OCI-LY7 (cell line): ENCODE results near the gene LPP. TPM values are rescaled to one million over a fixed set of nuclear protein-coding genes. Genes with fewer than 3 reads are reported as not detected.
"Not testable (repeated sequence)": the region's sequence is repeated elsewhere in the genome, so short reads cannot be mapped to it uniquely, and the experiment has no call there.

ENCODE experiments used
- BruUV-seq: library from RNA; stranded (reverse); fragments of 400-500 nt; replicated peaks from 2 replicates; lab custom pipeline; 2021; lab: Mats Ljungman, UMichigan
- CTCF ChIA-PET: fragments of 300-600 bp; sonication (Branson Sonifier 250); formaldehyde crosslinking; loops from one replicate; lab custom pipeline; 2022; ENCODE audit warnings: antibody characterized with exemption; ENCODE audit not compliant: unreplicated experiment; lab: Charles Lee
- POLR2A ChIA-PET: fragments of 300-600 bp; sonication (Branson Sonifier 250); formaldehyde crosslinking; loops from one replicate; lab custom pipeline; 2022; ENCODE audit warnings: antibody characterized with exemption; lab: Charles Lee
- DNase-seq: peaks from one replicate; pipeline ENCODE4 v3.0.0-alpha.2; 2015; ENCODE audit warnings: low spot score
- H2AFZ ChIP-seq: fragments of 200-600 bp; sonication (generic), shearing (Covaris generic); 2 replicates; pipeline ENCODE4 v1.6.1; 2014; ENCODE audit warnings: mild to moderate bottlenecking, antibody characterized with exemption, low read length, moderate library complexity
- H3K27ac ChIP-seq: fragments of 200-600 bp; sonication (generic); 2 replicates; pipeline ENCODE4 v1.5.1; 2014; ENCODE audit warnings: mixed run types, low read depth, mild to moderate bottlenecking, moderate library complexity, low read length, inconsistent platforms; ENCODE audit not compliant: poor library complexity, severe bottlenecking
- H3K36me3 ChIP-seq: fragments of 200-600 bp; sonication (generic); 2 replicates; pipeline ENCODE4 v1.6.1; 2014; ENCODE audit warnings: mild to moderate bottlenecking, antibody characterized with exemption, low read length, moderate library complexity, mixed read lengths; ENCODE audit not compliant: insufficient read depth
- H3K4me1 ChIP-seq: fragments of 200-600 bp; sonication (generic); 2 replicates; pipeline ENCODE4 v1.5.1; 2014; ENCODE audit warnings: mild to moderate bottlenecking, low read length; ENCODE audit not compliant: insufficient read depth, poor library complexity, severe bottlenecking
- H3K4me2 ChIP-seq: fragments of 200-600 bp; sonication (generic); 2 replicates; pipeline ENCODE4 v1.6.1; 2014; ENCODE audit warnings: mild to moderate bottlenecking, low read length
- H3K4me3 ChIP-seq: fragments of 200-600 bp; sonication (generic); 2 replicates; pipeline ENCODE4 v1.5.1; 2014; ENCODE audit warnings: mild to moderate bottlenecking, low read depth, low read length; ENCODE audit not compliant: poor library complexity, severe bottlenecking
- H3K79me2 ChIP-seq: fragments of 200-600 bp; sonication (generic); 2 replicates; pipeline ENCODE4 v1.6.1; 2016; ENCODE audit warnings: low read depth, mild to moderate bottlenecking, low read length, moderate library complexity, mixed read lengths; ENCODE audit not compliant: insufficient read depth
- H3K9me2 ChIP-seq: fragments of 200-600 bp; sonication (generic); 2 replicates; pipeline ENCODE4 v1.6.1; 2016; ENCODE audit warnings: mild to moderate bottlenecking, low read length, mixed read lengths; ENCODE audit not compliant: insufficient read depth
- H3K9me3 ChIP-seq: fragments of 200-600 bp; sonication (generic); 2 replicates; pipeline ENCODE4 v1.6.1; 2014; ENCODE audit warnings: mild to moderate bottlenecking, mixed run types, low read length, mixed read lengths
- H4K20me1 ChIP-seq: fragments of 200-600 bp; sonication (generic); 2 replicates; pipeline ENCODE4 v1.6.1; 2014; ENCODE audit warnings: mild to moderate bottlenecking, antibody characterized with exemption, low read length, moderate library complexity, mixed read lengths; ENCODE audit not compliant: insufficient read depth
- EZH2phosphoT487 ChIP-seq: fragments of 200-600 bp; sonication (generic); IDR thresholded peaks from 2 replicates; pipeline ENCODE4 v1.6.1; 2018; ENCODE audit warnings: low read depth, borderline replicate concordance, mild to moderate bottlenecking, mixed run types, antibody characterized with exemption, low read length, moderate library complexity, mixed read lengths
- intact Hi-C: fragments of 100-400 bp; cut with micrococcal nuclease; formaldehyde crosslinking; loops from one replicate; pipeline ENCODE4 v1.10.0; 2022; ENCODE audit not compliant: unreplicated experiment
- total RNA-seq, 2 experiments: library from RNA; depleted of rRNA in 1 of 2; stranded (reverse); fragments of >200 nt in 1 of 2; shearing (Covaris generic) in 1 of 2; gene quantifications; 2 replicates each; pipeline ENCODE4 v1.2.3, GENCODE V29; 2014 to 2022
- TF ChIP-seq, protein P1 (sequence below): fragments of 200-600 bp; sonication (generic); conservative IDR thresholded peaks from 2 replicates; pipeline ENCODE4 v1.5.1; 2014; ENCODE audit warnings: mild to moderate bottlenecking, antibody characterized with exemption, low read length, moderate library complexity, mixed read lengths

LPP gene
- total RNA-seq, 2 experiments from 2014 or later = 10.9 to 119 TPM

DNA sequence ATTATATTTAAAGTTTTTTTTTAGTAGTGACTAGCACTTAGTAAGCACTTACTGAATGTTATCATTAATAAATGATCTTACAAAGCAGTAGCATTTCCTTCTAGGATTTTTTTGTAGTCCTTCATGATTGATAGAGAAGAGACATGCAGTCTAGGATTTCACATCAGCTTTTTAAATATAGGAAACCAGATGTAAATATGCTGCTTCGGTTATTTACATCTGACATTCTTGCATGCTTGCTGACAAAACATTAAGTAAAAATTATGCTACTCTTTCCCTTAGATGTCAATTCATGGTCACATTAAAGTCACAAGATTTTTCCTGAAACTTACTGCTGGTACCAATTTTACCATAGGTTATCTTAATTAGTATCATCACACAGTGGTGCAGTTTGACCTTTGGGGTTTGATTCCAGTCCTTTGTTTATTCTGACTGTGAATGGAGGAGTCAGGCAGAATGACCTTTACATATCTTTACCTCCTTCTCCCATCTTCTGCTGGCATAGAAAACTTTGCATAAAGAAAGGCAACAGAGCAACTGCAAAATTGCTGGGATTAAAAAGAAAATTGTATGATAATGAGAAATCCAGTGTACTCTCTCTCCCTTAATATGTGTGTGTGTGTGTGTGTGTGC, 286.5 kb downstream of the LPP start:
- Histone ChIP-seq H3K27ac (no peak overlapping the region), H3K9me2 (no peaks in the 10 kb centered on the region), H2AFZ (no peak overlapping the region), H4K20me1 (no peaks in the 10 kb centered on the region), H3K9me3 (no peaks in the 10 kb centered on the region), H3K4me1 (peaks cover 48% of the 10 kb centered on the region), H3K36me3 (no peaks in the 10 kb centered on the region), H3K4me3 (no peak overlapping the region), H3K79me2 (no peaks in the 10 kb centered on the region), H3K4me2 (no peak overlapping the region)
- ChIA-PET CTCF (no interaction called here), POLR2A (interaction anchor here (0.6 to 2.4 kb wide), 5 partner anchors 10 to 464 kb away, joined by 3 to 10 read pairs (median 3); no protein-coding TSS in a partner anchor)
- TF ChIP-seq, protein P1, sequence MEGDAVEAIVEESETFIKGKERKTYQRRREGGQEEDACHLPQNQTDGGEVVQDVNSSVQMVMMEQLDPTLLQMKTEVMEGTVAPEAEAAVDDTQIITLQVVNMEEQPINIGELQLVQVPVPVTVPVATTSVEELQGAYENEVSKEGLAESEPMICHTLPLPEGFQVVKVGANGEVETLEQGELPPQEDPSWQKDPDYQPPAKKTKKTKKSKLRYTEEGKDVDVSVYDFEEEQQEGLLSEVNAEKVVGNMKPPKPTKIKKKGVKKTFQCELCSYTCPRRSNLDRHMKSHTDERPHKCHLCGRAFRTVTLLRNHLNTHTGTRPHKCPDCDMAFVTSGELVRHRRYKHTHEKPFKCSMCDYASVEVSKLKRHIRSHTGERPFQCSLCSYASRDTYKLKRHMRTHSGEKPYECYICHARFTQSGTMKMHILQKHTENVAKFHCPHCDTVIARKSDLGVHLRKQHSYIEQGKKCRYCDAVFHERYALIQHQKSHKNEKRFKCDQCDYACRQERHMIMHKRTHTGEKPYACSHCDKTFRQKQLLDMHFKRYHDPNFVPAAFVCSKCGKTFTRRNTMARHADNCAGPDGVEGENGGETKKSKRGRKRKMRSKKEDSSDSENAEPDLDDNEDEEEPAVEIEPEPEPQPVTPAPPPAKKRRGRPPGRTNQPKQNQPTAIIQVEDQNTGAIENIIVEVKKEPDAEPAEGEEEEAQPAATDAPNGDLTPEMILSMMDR = no peak
- no peak for TF ChIP-seq EZH2phosphoT487
- no peak for DNase-seq
- intact Hi-C loops = no loop called here
- BruUV-seq = no TSS peak

DNA sequence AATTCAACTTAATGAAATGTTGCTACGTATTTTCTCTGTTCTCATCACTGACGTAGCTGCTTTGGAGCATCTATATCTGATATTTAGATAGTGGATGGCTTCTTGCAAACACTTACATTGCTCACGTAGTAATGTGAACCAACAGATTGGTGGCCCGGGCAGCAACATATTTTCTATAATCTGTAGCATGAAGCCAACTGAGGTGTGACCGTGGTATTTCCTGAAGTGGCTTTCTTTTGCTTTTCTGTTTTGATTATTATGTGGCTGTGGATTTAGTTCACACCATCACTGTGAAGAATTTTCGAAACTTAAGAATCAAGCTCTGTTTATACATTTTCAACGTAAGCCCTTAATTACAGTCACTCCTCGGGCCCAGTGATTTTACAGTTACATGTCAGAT, 288.5 kb downstream of the LPP start:
- Histone ChIP-seq H3K9me2 (no peaks in the 10 kb centered on the region), H2AFZ (peak overlapping the region; percentile 27; the same call in 1 of the 2 replicates), H3K79me2 (no peaks in the 10 kb centered on the region), H3K4me1 (peaks cover 68% of the 10 kb centered on the region), H3K4me2 (peak overlapping the region; percentile 49), H3K4me3 (peak overlapping the region; percentile 18), H3K36me3 (no peaks in the 10 kb centered on the region), H3K27ac (peak overlapping the region; percentile 22), H4K20me1 (no peaks in the 10 kb centered on the region), H3K9me3 (no peaks in the 10 kb centered on the region)
- peak; percentile 49 for DNase-seq
- no peak for TF ChIP-seq EZH2phosphoT487
- TF ChIP-seq, protein P1 = no peak
- intact Hi-C loops = no loop called here
- ChIA-PET POLR2A (interaction anchor here (0.6 to 1.8 kb wide), 4 partner anchors 9 to 313 kb away, joined by 3 to 5 read pairs (median 4); no protein-coding TSS in a partner anchor), CTCF (no interaction called here)
- no TSS peak for BruUV-seq

DNA sequence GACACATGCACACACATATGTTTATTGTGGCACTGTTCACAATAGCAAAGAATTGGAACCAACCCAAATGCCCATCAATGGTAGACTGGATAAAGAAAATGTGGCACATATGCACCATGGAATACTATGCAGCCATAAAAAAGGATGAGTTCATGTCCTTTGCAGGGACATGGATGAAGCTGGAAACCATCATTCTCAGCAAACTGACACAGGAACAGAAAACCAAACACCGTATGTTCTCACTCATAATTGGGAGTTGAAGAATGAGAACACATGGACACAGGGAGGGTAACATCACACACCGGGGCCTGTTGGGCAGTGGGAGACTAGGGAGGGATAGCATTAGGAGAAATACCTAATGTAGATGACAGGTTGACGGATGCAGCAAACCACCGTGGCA, 291.2 kb downstream of the LPP start:
- H3K9me3 ChIP-seq, H4K20me1 ChIP-seq, H3K36me3 ChIP-seq, DNase-seq, H3K79me2 ChIP-seq, H3K4me3 ChIP-seq, BruUV-seq, H3K9me2 ChIP-seq, H2AFZ ChIP-seq, CTCF ChIA-PET: not testable (repeated sequence)
- intact Hi-C loops = loop anchor here (5.0 kb wide), 3 partner anchors 142 to 468 kb away; no protein-coding TSS in a partner anchor
- Histone ChIP-seq H3K4me1 (peaks cover 56% of the 10 kb centered on the region), H3K4me2 (peak overlapping the region; percentile 81; the same call in 1 of the 2 replicates), H3K27ac (peak overlapping the region; percentile 88)
- POLR2A ChIA-PET = interaction anchor here (0.7 to 1.8 kb wide), 2 partner anchors 23 to 96 kb away, joined by 3 to 10 read pairs; no protein-coding TSS in a partner anchor
